Activated CD8-positive, alpha-beta T cell treated with anti-CD3 and anti-CD28 coated beads for 36 hours (primary cell): ENCODE data around the gene RASGEF1C. TPM values are rescaled to one million over a fixed set of nuclear protein-coding genes. Genes with fewer than 3 reads are reported as not detected.

Experiments used
- ATAC-seq: fragments of 200-7000 bp; cut with Tn5 transposase; one replicate; pipeline ENCODE4 v1.10.0; 2021; ENCODE audit warnings: mild to moderate bottlenecking, moderate library complexity
- CTCF ChIA-PET: fragments of 350-600 bp; sonication (Branson Sonifier 250); formaldehyde crosslinking; loops from one replicate; lab custom pipeline; 2021; ENCODE audit warnings: antibody characterized with exemption; lab: Charles Lee
- POLR2A ChIA-PET: fragments of 350-600 bp; sonication (Branson Sonifier 250); formaldehyde crosslinking; loops from one replicate; lab custom pipeline; 2021; ENCODE audit warnings: antibody characterized with exemption; lab: Charles Lee
- DNase-seq: peaks from one replicate; pipeline ENCODE4 v3.0.0-alpha.2; 2020
- H3K27ac Mint-ChIP-seq: one replicate; pipeline ENCODE4 v1.8.0; 2021; ENCODE audit warnings: mild to moderate bottlenecking, mixed read lengths
- H3K27me3 Mint-ChIP-seq: one replicate; pipeline ENCODE4 v1.8.0; 2021; ENCODE audit warnings: mixed read lengths
- H3K36me3 Mint-ChIP-seq: one replicate; pipeline ENCODE4 v1.8.0; 2021; ENCODE audit warnings: low read depth, mixed read lengths
- H3K4me1 Mint-ChIP-seq: one replicate; pipeline ENCODE4 v1.8.0; 2021; ENCODE audit warnings: low read depth, mixed read lengths
- H3K4me3 Mint-ChIP-seq: one replicate; pipeline ENCODE4 v1.8.0; 2021; ENCODE audit warnings: mild to moderate bottlenecking, moderate library complexity, mixed read lengths
- H3K9me3 Mint-ChIP-seq: one replicate; pipeline ENCODE4 v1.8.0; 2021; ENCODE audit warnings: mixed read lengths
- intact Hi-C: fragments of 100-400 bp; cut with micrococcal nuclease; formaldehyde crosslinking; loops from one replicate; pipeline ENCODE4 v1.10.0; 2022
- total RNA-seq, 2 experiments: library from RNA; stranded (reverse); gene quantifications; one replicate each; pipeline ENCODE4 v1.2.3, GENCODE V29; 2021
- TF ChIP-seq, protein P1 (sequence below): fragments of 200-600 bp; IDR thresholded peaks from one replicate; pipeline ENCODE4 v1.8.0; 2022; ENCODE audit warnings: antibody characterized with exemption, mild to moderate bottlenecking

RASGEF1C gene
- total RNA-seq, 2 experiments from 2014 or later = not detected

DNA sequence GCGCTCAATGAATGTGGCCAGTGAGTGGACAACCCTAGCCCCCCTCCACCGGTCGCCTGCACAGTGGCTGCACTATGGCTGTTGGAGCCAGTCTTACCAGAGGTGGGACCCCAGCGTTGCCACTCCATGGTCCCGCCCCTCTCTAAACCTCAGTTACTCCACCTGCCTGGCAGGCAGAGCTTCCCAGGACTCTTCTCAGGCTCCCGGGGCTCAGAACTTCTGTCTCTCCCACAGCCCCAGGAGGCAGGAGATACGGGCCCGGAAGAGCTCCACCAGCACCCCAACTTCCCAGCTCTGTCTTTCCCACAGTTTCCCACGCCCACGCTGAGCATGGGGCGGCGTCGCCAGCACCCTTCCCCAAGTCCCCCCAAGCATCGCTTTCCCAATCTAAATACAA is 975 bp downstream of the RASGEF1C start:
- ChIA-PET CTCF (interaction anchor here (0.9 to 2.1 kb wide), 7 partner anchors 82 to 138 kb away, joined by 3 to 19 read pairs (median 4); no protein-coding TSS in a partner anchor), POLR2A (no interaction called here)

GRCh38 chr5:180207593-180207992 is 1.4 kb downstream of the RASGEF1C start:
- DNase-seq (no peak), ATAC-seq (no peak)
- no peak overlapping the region for H3K27ac Mint-ChIP-seq
- no peak overlapping the region for H3K4me3 Mint-ChIP-seq
- intact Hi-C loops = no loop called here
- no peaks in the 10 kb centered on the region for H3K36me3 Mint-ChIP-seq
- H3K27me3 Mint-ChIP-seq = peaks cover 40% of the 10 kb centered on the region
- ChIA-PET CTCF (interaction anchor here (0.9 to 2.1 kb wide), 5 partner anchors 82 to 121 kb away, joined by 3 to 19 read pairs (median 5); no protein-coding TSS in a partner anchor), POLR2A (no interaction called here)
- peaks cover 4% of the 10 kb centered on the region for H3K4me1 Mint-ChIP-seq
- TF ChIP-seq, protein P1, sequence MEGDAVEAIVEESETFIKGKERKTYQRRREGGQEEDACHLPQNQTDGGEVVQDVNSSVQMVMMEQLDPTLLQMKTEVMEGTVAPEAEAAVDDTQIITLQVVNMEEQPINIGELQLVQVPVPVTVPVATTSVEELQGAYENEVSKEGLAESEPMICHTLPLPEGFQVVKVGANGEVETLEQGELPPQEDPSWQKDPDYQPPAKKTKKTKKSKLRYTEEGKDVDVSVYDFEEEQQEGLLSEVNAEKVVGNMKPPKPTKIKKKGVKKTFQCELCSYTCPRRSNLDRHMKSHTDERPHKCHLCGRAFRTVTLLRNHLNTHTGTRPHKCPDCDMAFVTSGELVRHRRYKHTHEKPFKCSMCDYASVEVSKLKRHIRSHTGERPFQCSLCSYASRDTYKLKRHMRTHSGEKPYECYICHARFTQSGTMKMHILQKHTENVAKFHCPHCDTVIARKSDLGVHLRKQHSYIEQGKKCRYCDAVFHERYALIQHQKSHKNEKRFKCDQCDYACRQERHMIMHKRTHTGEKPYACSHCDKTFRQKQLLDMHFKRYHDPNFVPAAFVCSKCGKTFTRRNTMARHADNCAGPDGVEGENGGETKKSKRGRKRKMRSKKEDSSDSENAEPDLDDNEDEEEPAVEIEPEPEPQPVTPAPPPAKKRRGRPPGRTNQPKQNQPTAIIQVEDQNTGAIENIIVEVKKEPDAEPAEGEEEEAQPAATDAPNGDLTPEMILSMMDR = no peak
- no peaks in the 10 kb centered on the region for H3K9me3 Mint-ChIP-seq

More for the DNA sequence above, 975 bp downstream of the RASGEF1C start:
- no peak for DNase-seq
- Mint-ChIP-seq H3K9me3 (no peaks in the 10 kb centered on the region), H3K4me1 (peaks cover 4% of the 10 kb centered on the region), H3K27ac (no peak overlapping the region), H3K27me3 (peaks cover 41% of the 10 kb centered on the region), H3K4me3 (peak overlapping the region; percentile 0), H3K36me3 (no peaks in the 10 kb centered on the region)
- TF ChIP-seq, protein P1 = no peak
- intact Hi-C loops = no loop called here
- no peak for ATAC-seq

- peaks cover 36% of the 10 kb centered on the region for H3K27me3 Mint-ChIP-seq
- TF ChIP-seq, protein P1 = no peak
- peaks cover 4% of the 10 kb centered on the region for H3K4me1 Mint-ChIP-seq
- POLR2A ChIA-PET = no interaction called here
- DNase-seq (no peak), ATAC-seq (no peak)
- intact Hi-C loops = no loop called here
- H3K36me3 Mint-ChIP-seq = no peaks in the 10 kb centered on the region
- CTCF ChIA-PET = interaction anchor here (1.3 to 1.5 kb wide), 2 partner anchors 87 to 109 kb away, joined by 4 to 8 read pairs; no protein-coding TSS in a partner anchor
- H3K4me3 Mint-ChIP-seq = no peak overlapping the region
- no peak overlapping the region for H3K27ac Mint-ChIP-seq
- no peaks in the 10 kb centered on the region for H3K9me3 Mint-ChIP-seq
These were observed 2.0 kb downstream of the RASGEF1C start for GRCh38 chr5:180206993-180207392.

DNA sequence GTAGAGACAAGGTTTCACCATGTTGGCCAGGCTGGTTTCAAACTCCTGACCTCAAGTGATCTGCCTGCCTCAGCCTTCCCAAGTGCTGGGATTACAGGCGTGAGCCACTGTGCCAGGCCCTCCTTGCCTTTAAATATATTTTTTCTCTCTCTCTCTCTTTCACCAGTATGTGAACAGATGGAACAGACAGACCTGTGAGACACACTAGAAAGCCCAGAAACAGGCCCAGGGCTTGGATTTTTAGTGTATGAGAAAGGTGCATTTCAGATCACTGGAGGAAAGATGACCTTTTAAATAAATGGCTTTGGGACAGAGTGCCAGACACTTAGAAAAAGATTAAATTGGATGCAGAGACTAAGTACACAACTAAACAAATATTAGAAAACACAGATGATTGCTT is 3.1 kb downstream of the RASGEF1C start:
- TF ChIP-seq, protein P1 = no peak
- no peaks in the 10 kb centered on the region for H3K9me3 Mint-ChIP-seq
- CTCF ChIA-PET = no interaction called here
- no peaks in the 10 kb centered on the region for H3K36me3 Mint-ChIP-seq
- POLR2A ChIA-PET = no interaction called here
- H3K4me1 Mint-ChIP-seq = peaks cover 4% of the 10 kb centered on the region
- ATAC-seq = no peak
- intact Hi-C loops = no loop called here
- H3K27me3 Mint-ChIP-seq = peaks cover 39% of the 10 kb centered on the region
- H3K27ac Mint-ChIP-seq = no peak overlapping the region
- DNase-seq = no peak
- H3K4me3 Mint-ChIP-seq = no peak overlapping the region

GRCh38 chr5:180204276-180204819 is 4.7 kb downstream of the RASGEF1C start:
- ChIA-PET POLR2A (no interaction called here), CTCF (no interaction called here)
- intact Hi-C loops = no loop called here
- TF ChIP-seq, protein P1 = no peak
- H3K4me3 Mint-ChIP-seq = no peak overlapping the region
- H3K27ac Mint-ChIP-seq = no peak overlapping the region
- no peaks in the 10 kb centered on the region for H3K36me3 Mint-ChIP-seq
- DNase-seq (no peak), ATAC-seq (no peak)
- H3K4me1 Mint-ChIP-seq = peaks cover 4% of the 10 kb centered on the region
- H3K27me3 Mint-ChIP-seq = peaks cover 27% of the 10 kb centered on the region
- no peaks in the 10 kb centered on the region for H3K9me3 Mint-ChIP-seq
